Measurements from ENCODE around the gene NGEF.

NGEF gene

DNA sequence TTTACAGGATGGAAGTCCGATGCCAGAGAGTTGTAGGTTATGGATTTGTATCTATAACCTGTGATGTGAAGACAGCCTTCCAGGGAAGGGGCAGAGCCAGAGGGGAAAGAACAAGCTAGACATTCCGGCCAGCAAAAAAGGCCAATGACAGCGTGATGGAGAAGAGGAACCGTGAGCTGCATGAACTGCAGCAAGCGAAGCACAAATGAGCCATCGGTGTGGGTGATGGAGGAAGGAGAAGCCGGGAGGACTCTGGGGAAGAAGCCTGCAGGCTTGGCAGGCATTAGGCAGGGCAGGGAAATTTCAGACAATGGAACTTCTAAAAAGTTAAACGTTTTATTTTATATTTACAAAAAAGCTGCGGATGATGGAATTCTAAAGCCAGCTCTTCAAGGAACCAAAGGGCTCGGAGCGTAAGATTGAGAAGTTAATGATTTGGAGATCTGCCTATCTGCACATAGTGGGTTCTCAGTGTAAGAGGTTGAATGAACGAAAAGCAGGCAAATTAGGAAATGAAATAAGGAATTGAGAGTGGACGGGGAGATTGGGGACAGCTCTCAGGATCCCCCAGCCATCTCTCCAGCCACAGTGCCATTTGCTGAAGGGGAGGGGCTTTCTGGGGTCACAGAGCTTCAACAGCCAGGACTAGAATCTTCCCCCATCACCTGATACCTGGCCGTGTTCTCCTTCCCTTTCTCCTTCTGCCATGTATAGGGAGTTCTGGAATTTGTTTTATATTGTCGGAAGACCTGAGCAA, 28.4 kb downstream of the NGEF start:
- DNase-seq (ENCODE audit: low read depth), result no peak
- TF ChIP-seq, protein P1, sequence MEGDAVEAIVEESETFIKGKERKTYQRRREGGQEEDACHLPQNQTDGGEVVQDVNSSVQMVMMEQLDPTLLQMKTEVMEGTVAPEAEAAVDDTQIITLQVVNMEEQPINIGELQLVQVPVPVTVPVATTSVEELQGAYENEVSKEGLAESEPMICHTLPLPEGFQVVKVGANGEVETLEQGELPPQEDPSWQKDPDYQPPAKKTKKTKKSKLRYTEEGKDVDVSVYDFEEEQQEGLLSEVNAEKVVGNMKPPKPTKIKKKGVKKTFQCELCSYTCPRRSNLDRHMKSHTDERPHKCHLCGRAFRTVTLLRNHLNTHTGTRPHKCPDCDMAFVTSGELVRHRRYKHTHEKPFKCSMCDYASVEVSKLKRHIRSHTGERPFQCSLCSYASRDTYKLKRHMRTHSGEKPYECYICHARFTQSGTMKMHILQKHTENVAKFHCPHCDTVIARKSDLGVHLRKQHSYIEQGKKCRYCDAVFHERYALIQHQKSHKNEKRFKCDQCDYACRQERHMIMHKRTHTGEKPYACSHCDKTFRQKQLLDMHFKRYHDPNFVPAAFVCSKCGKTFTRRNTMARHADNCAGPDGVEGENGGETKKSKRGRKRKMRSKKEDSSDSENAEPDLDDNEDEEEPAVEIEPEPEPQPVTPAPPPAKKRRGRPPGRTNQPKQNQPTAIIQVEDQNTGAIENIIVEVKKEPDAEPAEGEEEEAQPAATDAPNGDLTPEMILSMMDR (IDR thresholded peaks at IDR 0.05; ENCODE audit: low read depth, low read length, missing control alignments), result no peak
- no peak overlapping the region for H3K4me3 ChIP-seq (ENCODE audit: low read depth, low read length)

DNA sequence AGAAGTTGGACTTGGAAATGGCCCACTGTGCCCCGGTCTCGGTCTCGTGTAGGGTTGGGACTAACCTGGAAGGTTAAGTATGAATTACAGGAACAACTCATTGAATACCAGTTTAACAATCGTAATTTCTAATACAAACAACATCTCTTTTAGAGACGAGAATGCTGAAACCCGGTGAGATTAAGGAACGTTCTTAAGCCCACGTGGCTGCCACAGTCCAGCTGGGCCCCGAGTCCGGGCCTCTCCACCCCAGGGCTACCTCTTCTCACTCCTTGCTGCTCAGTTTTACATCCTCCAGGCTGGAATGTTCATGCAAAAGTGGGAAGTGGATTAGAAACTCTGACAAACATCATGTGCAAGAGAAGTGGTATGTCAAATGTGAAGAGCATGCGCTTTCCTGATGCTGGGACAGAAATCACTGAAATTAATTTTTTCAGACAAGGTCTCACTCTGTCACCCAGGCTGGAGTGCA, 29.4 kb downstream of the NGEF start:
- no peak overlapping the region for H3K4me3 ChIP-seq (ENCODE audit: low read depth, low read length)
- TF ChIP-seq, protein P1 (IDR thresholded peaks at IDR 0.05; ENCODE audit: low read depth, low read length, missing control alignments), result no peak
- DNase-seq (ENCODE audit: low read depth), result no peak

DNA sequence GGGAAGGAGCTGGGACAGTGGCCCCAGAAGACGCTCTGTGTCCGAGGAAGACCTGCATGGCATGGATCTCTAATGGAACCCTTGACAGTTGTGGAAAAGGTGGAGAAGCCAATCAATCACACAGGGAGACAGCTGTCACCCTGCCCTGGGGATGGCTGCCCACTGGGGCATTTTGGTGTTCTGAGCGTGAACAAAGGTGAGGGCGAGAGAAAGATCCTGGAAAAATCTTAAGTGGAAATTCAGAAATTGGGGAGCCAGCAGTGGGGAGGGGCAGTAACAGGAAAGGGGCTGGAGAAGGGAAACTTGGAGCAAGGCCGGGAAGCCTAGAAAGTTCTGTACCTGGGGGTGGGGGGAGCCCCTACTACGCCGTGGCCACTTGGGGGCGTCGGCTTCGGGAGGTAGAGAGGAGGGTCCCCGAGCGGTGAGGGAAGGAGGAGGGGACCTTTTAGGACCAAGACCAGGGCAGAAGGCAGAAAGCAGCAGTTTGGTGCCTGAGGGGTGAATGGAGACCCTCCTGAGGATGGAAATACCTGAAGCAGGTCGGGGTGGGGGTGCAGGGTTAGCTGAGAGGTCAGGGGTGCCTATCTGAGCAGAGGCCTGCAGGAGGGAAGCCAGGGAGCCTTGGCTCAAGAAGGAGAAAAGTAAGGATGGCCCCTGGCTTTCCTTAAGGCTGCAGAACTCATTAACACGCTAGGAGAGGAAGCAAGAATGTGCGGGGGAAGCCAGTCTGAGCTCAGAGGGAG, 30.0 kb downstream of the NGEF start:
- TF ChIP-seq, protein P1 (IDR thresholded peaks at IDR 0.05; ENCODE audit: low read depth, low read length, missing control alignments), result no peak
- H3K4me3 ChIP-seq (ENCODE audit: low read depth, low read length), result no peak overlapping the region
- DNase-seq (ENCODE audit: low read depth), result no peak

DNA sequence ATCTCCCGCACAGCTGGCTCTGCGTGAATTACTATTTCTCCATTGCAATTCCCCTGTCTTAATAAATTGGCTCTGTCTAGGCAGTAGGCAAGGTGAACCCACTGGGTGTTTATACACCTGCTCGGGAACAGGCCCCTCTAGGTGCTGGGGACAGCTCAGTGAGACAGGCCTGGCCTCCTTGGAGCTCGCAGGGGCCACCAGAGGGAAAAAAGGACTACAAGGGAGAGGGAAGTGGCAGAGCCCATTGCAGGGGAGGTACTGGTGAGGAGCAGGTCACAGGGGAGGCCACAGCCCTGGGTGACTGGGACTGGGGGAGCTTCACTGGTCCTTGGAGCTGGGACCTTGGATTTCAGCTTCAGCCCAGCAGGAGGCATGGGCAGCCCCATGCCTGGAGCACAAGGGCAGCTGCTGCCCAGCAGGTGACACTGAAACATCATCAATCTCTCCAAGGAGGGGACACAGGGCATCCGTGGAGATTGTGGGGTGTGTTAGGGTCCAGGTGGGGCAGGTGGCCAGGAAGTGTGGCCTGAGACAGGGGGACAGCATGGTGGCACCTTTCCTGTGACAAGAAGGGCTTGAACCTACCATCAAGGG, 31.2 kb downstream of the NGEF start:
- no peak for DNase-seq (ENCODE audit: low read depth)
- TF ChIP-seq, protein P1 (IDR thresholded peaks at IDR 0.05; ENCODE audit: low read depth, low read length, missing control alignments), result no peak
- H3K4me3 ChIP-seq (ENCODE audit: low read depth, low read length), result no peak overlapping the region

DNA sequence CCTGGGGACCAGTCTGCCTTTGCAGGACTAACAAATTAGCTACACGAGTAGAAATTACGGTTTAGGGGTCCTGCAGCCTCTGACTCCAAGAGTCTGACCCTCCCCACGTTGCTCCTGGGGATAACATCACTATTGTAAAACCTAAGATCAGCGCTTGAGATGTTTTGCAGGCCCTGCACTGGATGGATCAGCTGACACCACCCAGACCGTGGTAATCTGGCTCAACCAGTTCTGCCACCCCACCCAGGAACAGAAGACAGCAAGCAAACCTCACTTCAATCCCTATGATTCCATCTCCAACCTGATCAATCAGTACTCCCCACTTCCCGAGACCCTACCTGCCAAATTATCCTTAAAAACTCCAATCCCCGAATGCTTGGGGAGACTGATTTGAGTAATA, 31.7 kb downstream of the NGEF start:
- no peak for DNase-seq (ENCODE audit: low read depth)

DNA sequence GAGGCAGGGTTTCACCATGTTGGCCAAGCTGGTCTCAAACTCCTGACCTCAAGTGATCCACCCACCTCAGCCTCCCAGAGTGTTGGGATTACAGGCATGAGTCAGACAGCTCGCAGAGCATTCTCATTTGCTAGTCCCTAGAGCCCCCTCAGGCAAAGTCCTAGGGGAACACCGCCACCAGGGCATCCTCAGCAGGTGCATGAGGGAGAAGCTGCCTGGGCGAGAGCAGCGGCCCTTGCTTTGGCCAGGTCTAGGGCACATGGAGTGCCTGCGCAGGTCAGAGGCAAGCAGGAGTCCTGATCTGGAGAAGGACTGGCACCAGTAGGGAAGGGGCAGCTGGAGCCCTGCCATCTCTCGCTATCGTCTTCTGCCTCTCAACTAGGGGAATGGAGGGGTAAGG, 32.4 kb downstream of the NGEF start:
- TF ChIP-seq, protein P1 (IDR thresholded peaks at IDR 0.05; ENCODE audit: low read depth, low read length, missing control alignments), result no peak
- DNase-seq (ENCODE audit: low read depth), result no peak
- H3K4me3 ChIP-seq (ENCODE audit: low read depth, low read length), result no peak overlapping the region

More for the DNA sequence above, 31.7 kb downstream of the NGEF start:
- no peak overlapping the region for H3K4me3 ChIP-seq (ENCODE audit: low read depth, low read length)
- TF ChIP-seq, protein P1 (IDR thresholded peaks at IDR 0.05; ENCODE audit: low read depth, low read length, missing control alignments), result no peak
